ENCODE data around the gene HIP1R.

HIP1R gene

DNA sequence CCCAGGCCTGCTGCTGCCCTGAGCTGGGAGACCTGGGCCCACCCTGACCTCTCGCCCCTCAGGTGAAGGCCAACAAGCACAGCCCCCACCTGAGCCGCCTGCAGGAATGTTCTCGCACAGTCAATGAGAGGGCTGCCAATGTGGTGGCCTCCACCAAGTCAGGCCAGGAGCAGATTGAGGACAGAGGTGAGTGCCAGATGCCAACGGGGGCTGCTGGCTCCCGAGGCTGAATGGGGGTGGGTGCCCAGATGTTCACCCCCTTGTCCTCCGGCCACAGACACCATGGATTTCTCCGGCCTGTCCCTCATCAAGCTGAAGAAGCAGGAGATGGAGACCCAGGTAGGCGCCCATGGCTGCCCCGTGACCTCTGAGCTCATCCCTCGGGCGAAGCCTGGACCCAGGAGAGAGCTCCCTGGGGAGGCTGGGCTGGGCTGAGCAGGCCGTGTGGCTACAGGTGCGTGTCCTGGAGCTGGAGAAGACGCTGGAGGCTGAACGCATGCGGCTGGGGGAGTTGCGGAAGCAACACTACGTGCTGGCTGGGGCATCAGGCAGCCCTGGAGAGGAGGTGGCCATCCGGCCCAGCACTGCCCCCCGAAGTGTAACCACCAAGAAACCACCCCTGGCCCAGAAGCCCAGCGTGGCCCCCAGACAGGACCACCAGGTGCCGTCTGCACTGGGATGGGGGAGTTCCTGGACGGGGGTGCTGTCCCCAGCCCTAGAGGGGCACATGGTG is 25.8 kb downstream of the HIP1R start:
- DNase-seq (ENCODE audit: low spot score) = no peak

DNA sequence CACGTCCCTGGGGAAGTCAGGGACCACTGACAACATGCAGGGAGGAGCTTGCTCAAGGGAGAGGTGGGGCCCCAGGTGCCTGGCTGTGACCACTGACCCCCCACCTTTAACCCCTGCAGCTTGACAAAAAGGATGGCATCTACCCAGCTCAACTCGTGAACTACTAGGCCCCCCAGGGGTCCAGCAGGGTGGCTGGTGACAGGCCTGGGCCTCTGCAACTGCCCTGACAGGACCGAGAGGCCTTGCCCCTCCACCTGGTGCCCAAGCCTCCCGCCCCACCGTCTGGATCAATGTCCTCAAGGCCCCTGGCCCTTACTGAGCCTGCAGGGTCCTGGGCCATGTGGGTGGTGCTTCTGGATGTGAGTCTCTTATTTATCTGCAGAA is 26.3 kb downstream of the HIP1R start:
- DNase-seq (ENCODE audit: low spot score) = no peak

DNA sequence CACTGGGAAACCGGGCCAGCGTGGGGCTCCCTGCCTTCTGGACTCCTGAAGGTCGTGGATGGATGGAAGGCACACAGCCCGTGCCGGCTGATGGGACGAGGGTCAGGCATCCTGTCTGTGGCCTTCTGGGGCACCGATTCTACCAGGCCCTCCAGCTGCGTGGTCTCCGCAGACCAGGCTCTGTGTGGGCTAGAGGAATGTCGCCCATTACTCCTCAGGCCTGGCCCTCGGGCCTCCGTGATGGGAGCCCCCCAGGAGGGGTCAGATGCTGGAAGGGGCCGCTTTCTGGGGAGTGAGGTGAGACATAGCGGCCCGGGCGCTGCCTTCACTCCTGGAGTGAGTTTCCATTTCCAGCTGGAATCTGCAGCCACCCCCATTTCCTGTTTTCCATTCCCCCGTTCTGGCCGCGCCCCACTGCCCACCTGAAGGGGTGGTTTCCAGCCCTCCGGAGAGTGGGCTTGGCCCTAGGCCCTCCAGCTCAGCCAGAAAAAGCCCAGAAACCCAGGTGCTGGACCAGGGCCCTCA is 26.9 kb downstream of the HIP1R start:
- DNase-seq (ENCODE audit: low spot score) = no peak

DNA sequence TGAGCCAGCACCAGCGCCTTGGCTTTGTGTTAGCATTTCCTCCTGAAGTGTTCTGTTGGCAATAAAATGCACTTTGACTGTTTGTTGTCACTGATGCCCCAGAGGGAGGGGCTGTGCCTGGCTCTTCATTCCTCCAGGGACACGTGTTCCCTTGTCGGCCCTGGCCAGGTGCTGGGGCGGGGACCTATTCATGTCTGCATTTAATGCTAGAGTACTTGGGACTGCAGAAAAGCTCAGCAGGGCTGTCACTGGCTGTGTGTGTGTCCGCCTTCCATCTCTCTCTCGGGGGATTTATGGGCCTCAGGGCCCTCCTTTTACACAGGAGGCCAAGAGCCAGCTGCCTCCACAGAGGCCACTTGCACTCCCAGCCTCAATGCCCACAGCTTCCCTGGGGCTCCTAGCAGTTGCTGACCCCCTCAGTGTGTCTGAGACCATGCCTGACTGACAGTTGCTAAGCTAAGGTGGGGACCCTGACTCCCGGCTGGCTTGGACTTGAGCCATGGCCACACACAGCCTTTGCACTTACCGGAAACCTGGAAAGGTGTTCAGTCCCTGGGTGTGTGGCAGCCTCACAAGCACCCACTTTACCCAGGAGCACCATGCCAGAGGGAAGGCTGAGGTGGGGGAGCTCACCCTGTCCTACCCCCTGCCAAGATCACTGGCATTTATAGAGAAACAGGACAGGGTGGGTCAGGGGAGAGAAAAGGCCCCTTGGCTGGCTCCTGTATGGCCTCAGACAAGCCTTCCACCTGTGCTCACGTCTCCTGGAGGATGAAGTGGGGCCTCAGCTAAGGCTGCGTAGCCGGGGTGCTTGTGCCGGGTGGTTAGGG is 27.8 kb downstream of the HIP1R start:
- no peak for DNase-seq (ENCODE audit: low spot score)

GRCh38 chr12:122864894-122865253 is 29.6 kb downstream of the HIP1R start:
- DNase-seq (ENCODE audit: low spot score) = no peak

DNA sequence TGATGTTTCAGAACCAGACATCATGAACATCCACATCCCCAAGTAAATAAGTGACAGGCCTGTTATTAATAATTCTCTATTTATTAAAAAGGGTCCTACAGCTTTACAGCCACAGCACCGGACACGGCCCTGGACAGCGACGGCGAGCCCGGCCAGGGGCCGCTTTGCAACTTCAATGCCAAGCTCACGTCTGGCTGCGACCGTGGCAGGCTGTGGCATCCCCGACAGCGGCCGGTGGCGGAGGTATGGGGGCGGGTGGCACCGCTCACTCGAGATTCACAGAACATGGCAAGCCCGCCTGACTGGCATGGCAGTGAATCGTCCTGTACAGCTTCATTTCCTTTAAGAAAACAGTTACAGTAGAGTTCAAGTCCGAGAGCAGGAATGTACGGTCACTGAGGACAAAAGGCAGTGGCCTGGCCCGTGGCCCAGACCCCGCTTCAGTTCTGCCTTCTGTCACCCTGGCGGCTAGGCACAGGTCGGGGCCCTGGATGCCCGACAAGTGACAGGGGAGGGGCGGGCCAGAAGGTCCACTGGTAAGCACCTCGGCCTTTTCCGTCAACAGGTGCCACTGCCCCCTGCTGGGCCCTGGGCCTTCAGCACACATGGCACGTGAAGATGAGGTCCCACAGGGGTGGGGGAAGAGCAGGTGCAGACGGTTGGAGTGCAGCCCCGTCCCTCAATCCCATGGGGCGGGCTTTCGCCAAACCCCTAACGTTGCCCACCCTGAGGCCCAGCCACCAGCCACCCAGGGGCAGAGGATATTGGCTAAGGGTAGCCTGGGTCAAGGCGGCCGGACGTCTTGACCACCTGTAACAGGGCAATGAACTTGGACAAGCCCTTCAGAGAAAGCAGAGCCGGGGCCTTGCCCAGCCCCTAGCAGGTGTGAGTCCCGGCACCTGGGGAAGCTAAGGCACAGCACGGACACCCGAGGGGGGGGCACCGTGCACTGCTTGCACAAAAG is 30.3 kb downstream of the HIP1R start:
- DNase-seq (ENCODE audit: low spot score) = no peak

DNA sequence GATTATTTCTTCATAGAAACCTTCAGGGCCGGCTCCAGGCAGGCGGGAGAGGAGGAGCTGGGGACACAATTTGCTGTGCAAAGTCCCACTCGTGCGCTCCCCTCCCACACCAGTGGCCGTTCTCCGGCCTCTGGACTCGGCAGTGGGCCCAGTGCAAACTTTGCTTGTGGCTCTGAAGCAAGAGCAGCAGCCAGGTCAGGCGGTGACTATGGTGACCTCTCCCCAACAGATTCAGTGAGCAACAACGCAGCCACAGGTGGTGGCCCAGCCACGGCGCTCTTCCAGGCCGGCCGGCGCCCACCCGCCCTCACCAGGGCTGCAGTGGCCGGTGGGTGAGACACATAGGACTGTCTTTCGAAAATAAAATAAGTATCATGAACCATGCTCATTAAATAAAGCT is 31.1 kb downstream of the HIP1R start:
- no peak for DNase-seq (ENCODE audit: low spot score)

DNA sequence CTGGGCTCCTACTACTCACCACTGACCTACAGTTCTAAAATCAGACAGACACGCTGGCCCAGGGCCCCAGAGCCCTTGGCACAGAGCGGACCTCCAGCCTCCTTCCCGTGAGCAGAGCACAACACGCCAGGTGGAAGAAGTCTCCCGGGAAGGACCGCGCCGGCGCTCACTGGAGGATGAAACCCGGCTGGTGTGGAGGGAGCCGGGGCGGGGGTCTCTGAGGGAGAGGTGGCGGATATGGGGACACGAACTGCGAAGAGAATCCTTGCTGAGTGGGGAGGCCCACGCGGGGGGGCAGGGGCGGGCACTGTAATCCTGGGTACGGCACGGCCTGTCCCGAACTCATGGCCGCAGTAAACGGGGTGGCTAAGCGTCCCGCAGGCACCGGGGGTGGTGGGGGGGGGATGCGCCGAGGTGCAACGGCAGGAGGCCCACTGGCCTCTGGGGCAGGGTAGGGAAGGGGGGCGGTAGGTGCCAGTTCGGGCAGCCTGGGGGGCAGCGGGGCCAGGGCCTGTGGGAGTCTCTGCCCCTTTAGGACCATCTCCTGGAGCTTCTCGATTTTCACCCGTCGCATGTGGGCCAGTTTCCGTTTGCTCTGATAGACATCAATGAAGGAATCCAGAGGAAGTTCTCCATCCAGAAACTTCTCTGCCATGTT is 31.8 kb downstream of the HIP1R start:
- no peak for DNase-seq (ENCODE audit: low spot score)

- DNase-seq (ENCODE audit: low spot score) = no peak
Observed at GRCh38 chr12:122867691-122868461, 32.6 kb downstream of the HIP1R start.

GRCh38 chr12:122868471-122869177 is 33.4 kb downstream of the HIP1R start:
- DNase-seq (ENCODE audit: low spot score) = no peak

DNA sequence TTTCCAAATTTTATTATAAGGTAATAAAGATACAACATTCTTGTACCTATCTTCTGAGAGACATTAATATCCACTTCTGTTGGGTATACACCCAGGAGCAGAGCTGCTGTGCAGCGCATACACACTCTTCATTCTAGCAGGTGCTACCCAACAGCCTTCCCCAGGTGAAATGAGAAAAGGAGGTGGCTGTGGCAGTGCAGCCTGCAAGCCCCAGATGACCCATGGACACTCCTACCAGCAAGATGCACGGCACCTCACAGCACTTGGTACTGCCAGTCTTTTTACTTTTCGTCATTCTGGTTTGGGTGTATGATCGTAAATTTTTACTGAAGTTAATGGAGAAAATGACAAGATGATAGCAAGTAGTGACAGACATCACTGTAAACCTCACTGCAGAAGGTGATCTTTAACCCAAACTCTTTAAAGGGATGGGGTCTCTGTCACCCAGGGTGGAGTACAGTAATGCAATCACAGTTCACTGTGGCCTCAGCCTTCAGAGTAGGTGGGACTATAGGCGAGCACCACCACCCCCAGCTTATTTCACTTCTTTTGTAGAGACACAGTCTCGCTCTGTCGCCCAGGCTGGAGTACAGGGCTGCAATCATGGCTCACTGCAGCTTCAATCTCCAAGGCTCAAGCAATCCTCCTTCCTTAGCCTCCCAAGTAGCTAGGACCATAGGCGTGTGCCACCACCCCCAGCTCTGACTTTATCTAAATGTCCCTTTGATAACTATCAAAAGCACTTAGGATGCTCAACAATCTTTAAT is 34.1 kb downstream of the HIP1R start:
- no peak for DNase-seq (ENCODE audit: low spot score)

GRCh38 chr12:122870163-122870842 is 35.0 kb downstream of the HIP1R start:
- no peak for DNase-seq (ENCODE audit: low spot score)

GRCh38 chr12:122870867-122871664 is 35.8 kb downstream of the HIP1R start:
- no peak for DNase-seq (ENCODE audit: low spot score)

DNA sequence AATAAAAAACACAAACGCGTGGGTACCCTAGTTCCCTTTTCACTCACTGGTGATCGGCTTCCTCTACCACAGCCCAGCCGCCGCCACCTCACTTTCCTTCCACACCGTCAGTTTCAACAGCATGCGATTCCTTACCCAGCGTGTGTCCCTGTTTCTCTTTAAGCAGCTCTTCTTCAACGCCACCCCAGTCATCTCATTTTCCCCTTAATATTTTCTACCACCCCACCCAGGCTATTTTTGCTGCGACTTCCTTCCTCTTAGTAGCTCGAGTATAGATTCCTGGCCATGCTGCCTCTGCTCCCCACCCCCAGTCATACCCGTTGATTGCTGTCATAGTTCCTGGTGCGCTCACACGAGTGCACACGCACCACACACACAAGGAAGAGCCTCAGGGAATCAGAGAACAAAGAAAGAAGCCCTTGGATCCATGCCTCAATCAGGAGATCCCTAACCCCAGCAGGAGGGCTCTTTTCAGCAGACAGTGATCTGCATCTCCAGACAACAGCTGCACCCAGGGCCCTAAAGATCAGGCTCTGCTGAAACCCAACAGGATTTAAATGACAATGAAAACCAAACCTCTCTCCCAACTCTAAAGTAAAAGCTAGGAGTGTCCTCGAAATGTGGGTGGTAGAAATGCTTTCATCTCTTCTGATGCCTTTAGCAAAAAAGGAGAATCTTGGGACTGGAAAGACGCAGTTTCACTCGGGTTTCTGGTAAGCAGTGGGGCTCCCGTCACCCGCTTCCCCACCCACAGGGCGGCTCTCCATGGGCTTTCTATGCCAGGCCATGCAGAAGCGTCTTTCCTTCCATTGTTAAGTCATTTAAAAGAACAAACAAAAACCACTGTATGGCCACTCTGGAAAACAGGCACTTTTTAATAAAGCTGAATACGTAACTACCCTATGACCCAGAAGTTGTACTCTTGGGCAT is 36.9 kb downstream of the HIP1R start:
- no peak for DNase-seq (ENCODE audit: low spot score)

- no peak for DNase-seq (ENCODE audit: low spot score)
Observed at GRCh38 chr12:122872815-122873361, 37.6 kb downstream of the HIP1R start.

- DNase-seq (ENCODE audit: low spot score) = no peak
Observed at GRCh38 chr12:122873540-122873939, 38.3 kb downstream of the HIP1R start.

All from SK-N-DZ (cell line).